GM23338 (cell line): ENCODE data around the gene MAP2K6. TPM values are rescaled to one million over a fixed set of nuclear protein-coding genes. Genes with fewer than 3 reads are reported as not detected.

ENCODE experiments used
- ATAC-seq: fragments of 200-7000 bp; cut with Tn5 transposase; 3 replicates; pipeline ENCODE4 v1.9.1; 2020
- DNase-seq: peaks from one replicate; pipeline ENCODE4 v3.0.0-alpha.2; 2015; ENCODE audit warnings: low spot score
- H2AFZ ChIP-seq: fragments of 200-600 bp; sonication (generic); 2 replicates; pipeline ENCODE4 v1.8.0; 2016; ENCODE audit warnings: antibody characterized with exemption, mild to moderate bottlenecking, moderate library complexity
- H3F3A ChIP-seq: fragments of 200-600 bp; sonication (generic); replicated peaks from 2 replicates; pipeline ENCODE4 v1.8.0; 2017; ENCODE audit warnings: antibody characterized with exemption, mixed run types, low read depth
- H3K27ac ChIP-seq: fragments of 200-600 bp; sonication (generic); 2 replicates; pipeline ENCODE4 v1.6.1; 2016; ENCODE audit warnings: low read depth
- H3K27me3 ChIP-seq: fragments of 200-600 bp; sonication (generic); 2 replicates; pipeline ENCODE4 v1.8.0; 2016; ENCODE audit warnings: mild to moderate bottlenecking, mixed run types, moderate library complexity; ENCODE audit not compliant: insufficient read depth
- H3K36me3 ChIP-seq: fragments of 200-600 bp; sonication (generic); 2 replicates; pipeline ENCODE4 v1.8.0; 2016; ENCODE audit warnings: mild to moderate bottlenecking; ENCODE audit not compliant: insufficient read depth
- H3K4me1 ChIP-seq: fragments of 200-600 bp; sonication (generic); 2 replicates; pipeline ENCODE4 v1.8.0; 2016; ENCODE audit warnings: mild to moderate bottlenecking, moderate library complexity; ENCODE audit not compliant: insufficient read depth
- H3K4me2 ChIP-seq: fragments of 200-600 bp; sonication (generic); 2 replicates; pipeline ENCODE4 v1.7.1; 2017; ENCODE audit warnings: mixed run types
- H3K4me3 ChIP-seq: fragments of 200-600 bp; sonication (generic); 2 replicates; pipeline ENCODE4 v1.6.1; 2016; ENCODE audit warnings: mixed run types
- H3K79me2 ChIP-seq: fragments of 200-600 bp; sonication (generic); replicated peaks from 2 replicates; pipeline ENCODE4 v1.8.0; 2017; ENCODE audit warnings: mild to moderate bottlenecking; ENCODE audit not compliant: insufficient read depth
- H3K9me2 ChIP-seq: fragments of 200-600 bp; sonication (generic); 2 replicates; pipeline ENCODE4 v1.8.0; 2017; ENCODE audit not compliant: insufficient read depth
- H4K20me1 ChIP-seq: fragments of 200-600 bp; sonication (generic); replicated peaks from 2 replicates; pipeline ENCODE4 v1.8.0; 2017; ENCODE audit warnings: mild to moderate bottlenecking; ENCODE audit not compliant: insufficient read depth
- H3K27ac Mint-ChIP-seq: 2 replicates; pipeline ENCODE4 v1.8.0; 2020; ENCODE audit warnings: inconsistent platforms, mild to moderate bottlenecking, moderate library complexity, mixed read lengths
- H3K27me3 Mint-ChIP-seq: 3 replicates; pipeline ENCODE4 v1.8.0; 2022; ENCODE audit warnings: low read depth, mild to moderate bottlenecking, moderate library complexity, mixed read lengths, inconsistent platforms; ENCODE audit not compliant: insufficient read depth, poor library complexity
- H3K36me3 Mint-ChIP-seq: 3 replicates; pipeline ENCODE4 v1.8.0; 2021; ENCODE audit warnings: low read depth, mild to moderate bottlenecking, inconsistent platforms, moderate library complexity, mixed read lengths
- H3K4me1 Mint-ChIP-seq: 3 replicates; pipeline ENCODE4 v1.8.0; 2020; ENCODE audit warnings: mild to moderate bottlenecking, inconsistent platforms, mixed read lengths
- H3K4me3 Mint-ChIP-seq: 3 replicates; pipeline ENCODE4 v1.8.0; 2021; ENCODE audit warnings: moderate library complexity, mild to moderate bottlenecking, inconsistent platforms, mixed read lengths
- H3K9me3 Mint-ChIP-seq: 3 replicates; pipeline ENCODE4 v1.8.0; 2020; ENCODE audit warnings: moderate library complexity, mild to moderate bottlenecking, inconsistent platforms, mixed read lengths
- CREB1 ChIP-seq: fragments of 250-450 bp; sonication (Bioruptor Pico); IDR thresholded peaks from 2 replicates; pipeline ENCODE4 v1.5.0; 2020; ENCODE audit warnings: low read depth, mild to moderate bottlenecking, moderate library complexity
- CTCF ChIP-seq, 2 experiments: fragments of 200-600 bp in 1 of 2; sonication (generic) in 1 of 2; conservative IDR thresholded peaks; 2 replicates each; pipeline versions ENCODE4 v1.5.1 to v1.6.1; 2016 to 2017; ENCODE audit warnings: antibody characterized with exemption in 2 of 2, low read depth in 2 of 2, mild to moderate bottlenecking in 2 of 2, moderate library complexity in 1 of 2
- ETS1 ChIP-seq: IDR thresholded peaks from 2 replicates; pipeline ENCODE4 v1.6.1; 2016; ENCODE audit warnings: antibody characterized with exemption
- EZH2 ChIP-seq: fragments of 200-600 bp; sonication (generic); IDR thresholded peaks from one replicate; pipeline ENCODE4 v1.8.0; 2017; ENCODE audit warnings: antibody characterized with exemption, mild to moderate bottlenecking, low read depth; ENCODE audit not compliant: unreplicated experiment
- EZH2phosphoT487 ChIP-seq: fragments of 200-600 bp; sonication (generic); IDR thresholded peaks from one replicate; pipeline ENCODE4 v1.8.1; 2018; ENCODE audit warnings: antibody characterized with exemption; ENCODE audit not compliant: unreplicated experiment
- JUNB ChIP-seq: IDR thresholded peaks from one replicate; pipeline ENCODE4 v1.6.1; 2016; ENCODE audit warnings: antibody characterized with exemption; ENCODE audit not compliant: unreplicated experiment
- NANOG ChIP-seq: IDR thresholded peaks from 2 replicates; pipeline ENCODE4 v1.6.1; 2016; ENCODE audit warnings: antibody characterized with exemption, borderline replicate concordance
- POLR2AphosphoS5 ChIP-seq: IDR thresholded peaks from 2 replicates; pipeline ENCODE4 v1.6.1; 2016; ENCODE audit warnings: antibody characterized with exemption, low read depth
- REST ChIP-seq: IDR thresholded peaks from one replicate; pipeline ENCODE4 v1.6.1; 2018; ENCODE audit warnings: antibody characterized with exemption; ENCODE audit not compliant: unreplicated experiment
- STAT1 ChIP-seq: IDR thresholded peaks from one replicate; pipeline ENCODE4 v1.6.1; 2016; ENCODE audit warnings: antibody characterized with exemption; ENCODE audit not compliant: unreplicated experiment
- ZNF114 ChIP-seq: fragments of 250-450 bp; sonication (Bioruptor Pico); IDR thresholded peaks from 2 replicates; pipeline ENCODE4 v1.5.0; 2020; ENCODE audit warnings: mild to moderate bottlenecking, moderate library complexity
- ZNF331 ChIP-seq: fragments of 250-450 bp; sonication (Bioruptor Pico); IDR thresholded peaks from 2 replicates; pipeline ENCODE4 v1.5.0; 2020; ENCODE audit warnings: low read depth, mild to moderate bottlenecking, moderate library complexity
- ZNF462 ChIP-seq: fragments of 250-450 bp; sonication (Bioruptor Pico); IDR thresholded peaks from 2 replicates; pipeline ENCODE4 v1.5.0; 2020; ENCODE audit warnings: mild to moderate bottlenecking, moderate library complexity
- polyA plus RNA-seq: library from polyadenylated mRNA; unstranded; fragments of >200 nt; fragmentation: Nextera tagmentation; extraction: Ambion mirVana; gene quantifications from 2 replicates; pipeline ENCODE4 v1.2.1, GENCODE V29; 2016
- total RNA-seq: library from RNA; depleted of rRNA; stranded (reverse); fragments of >200 nt; shearing (Covaris generic); gene quantifications from 2 replicates; pipeline ENCODE4 v1.2.3, GENCODE V29; 2014

Gene MAP2K6
- total and polyA plus RNA-seq, 2 experiments from 2014 or later = 26.3 to 31.1 TPM

- H3K36me3 ChIP-seq = no peaks in the 10 kb centered on the region
- H3K27ac Mint-ChIP-seq = peak overlapping the region; percentile 87
- TF ChIP-seq STAT1 = no peak
- TF ChIP-seq POLR2AphosphoS5 = no peak
- no peak for TF ChIP-seq ZNF462
- no peak for TF ChIP-seq JUNB
- no peak for TF ChIP-seq REST
- TF ChIP-seq CTCF (conservative IDR thresholded peaks at IDR 0.05; ENCODE audit: low read depth in 2 of 2) = no peak
- no peak for TF ChIP-seq ETS1
- TF ChIP-seq EZH2phosphoT487 = no peak
- TF ChIP-seq ZNF114 (CRISPR knock-in tag) = no peak
- no peak for TF ChIP-seq EZH2
- TF ChIP-seq ZNF331 (CRISPR knock-in tag) = no peak
- TF ChIP-seq NANOG = no peak
- no peak for TF ChIP-seq CREB1 (CRISPR knock-in tag)
- peak; percentile 35 for DNase-seq
- peaks cover 81% of the 10 kb centered on the region for H3K79me2 ChIP-seq
- H4K20me1 ChIP-seq = no peaks in the 10 kb centered on the region
- peak overlapping the region; percentile 51 for H3K4me3 Mint-ChIP-seq
- no peaks in the 10 kb centered on the region for H3K27me3 ChIP-seq
- H3K36me3 Mint-ChIP-seq = peaks cover 7% of the 10 kb centered on the region; the same call in 2 of the 3 replicates
- H3K4me3 ChIP-seq = peak overlapping the region; percentile 83
- peaks cover 3% of the 10 kb centered on the region for H3K27me3 Mint-ChIP-seq
- H3K4me2 ChIP-seq = peak overlapping the region; percentile 85
- H3F3A ChIP-seq = 0 out of 2 replicates have a peak, but pooled peaks cover 5% of the 10 kb centered on the region
- no peaks in the 10 kb centered on the region; the same call in 2 of the 3 replicates for H3K9me3 Mint-ChIP-seq
- no peaks in the 10 kb centered on the region for H3K9me2 ChIP-seq
- H3K4me1 Mint-ChIP-seq = peaks cover 6% of the 10 kb centered on the region
- peak overlapping the region; percentile 68; the same call in 1 of the 2 replicates for H3K27ac ChIP-seq
- no peak for ATAC-seq
- peaks cover 34% of the 10 kb centered on the region for H3K4me1 ChIP-seq
- H2AFZ ChIP-seq = no peak overlapping the region
Observed at GRCh38 chr17:69417545-69418483, 3.3 kb downstream of the MAP2K6 start.
